ENCODE results near the gene SERPINB8.
"Not testable (repeated sequence)": the region's sequence is repeated elsewhere in the genome, so short reads cannot be mapped to it uniquely, and the experiment has no call there.

The SERPINB8 gene

GRCh38 chr18:63969942-63970808, at the start of gene SERPINB8:
Gene SERPINB8, plus strand, starts transcription at chr18:63970081. Its CDS starts 8,228 bp downstream, at chr18:63978309.
- DNase-seq: peak; percentile 15

GRCh38 chr18:63922049-63922448, 47.8 kb upstream of the SERPINB8 start:
- DNase-seq: no peak

- DNase-seq: no peak
Measured at GRCh38 chr18:63924551-63924950, 45.3 kb upstream of the SERPINB8 start.

GRCh38 chr18:63928331-63928730, 41.5 kb upstream of the SERPINB8 start:
- DNase-seq: no peak

GRCh38 chr18:63929369-63929768, 40.5 kb upstream of the SERPINB8 start:
- DNase-seq: not testable (repeated sequence)

- DNase-seq: no peak
Measured at GRCh38 chr18:63930773-63931354, 39.0 kb upstream of the SERPINB8 start.

GRCh38 chr18:63936156-63936931, 33.5 kb upstream of the SERPINB8 start:
- peak; percentile 20 for DNase-seq

GRCh38 chr18:63936932-63937393, 32.9 kb upstream of the SERPINB8 start:
- no peak for DNase-seq

GRCh38 chr18:63940008-63940407, 29.9 kb upstream of the SERPINB8 start:
- DNase-seq: no peak

- not testable (repeated sequence) for DNase-seq
Measured at GRCh38 chr18:63940543-63941050, 29.3 kb upstream of the SERPINB8 start.

GRCh38 chr18:63947051-63947790, 22.7 kb upstream of the SERPINB8 start:
- DNase-seq: no peak

GRCh38 chr18:63949068-63949737, 20.7 kb upstream of the SERPINB8 start, which contains the start of gene HMSD:
Gene HMSD, plus strand, starts transcription at chr18:63949301. Its CDS starts 4,155 bp downstream, at chr18:63953456.
- peak; percentile 22 for DNase-seq

GRCh38 chr18:63951302-63951705, 18.6 kb upstream of the SERPINB8 start:
- no peak for DNase-seq

GRCh38 chr18:63953811-63954210, 16.1 kb upstream of the SERPINB8 start:
- DNase-seq: no peak

GRCh38 chr18:63956755-63957154, 13.1 kb upstream of the SERPINB8 start:
- DNase-seq: no peak

- no peak for DNase-seq
Measured at GRCh38 chr18:63960891-63961290, 9.0 kb upstream of the SERPINB8 start.

- no peak for DNase-seq
Measured at GRCh38 chr18:63961435-63961980, 8.4 kb upstream of the SERPINB8 start.

GRCh38 chr18:63962137-63962536, 7.7 kb upstream of the SERPINB8 start:
- no peak for DNase-seq

GRCh38 chr18:63963615-63964256, 6.1 kb upstream of the SERPINB8 start:
- no peak for DNase-seq

- no peak for DNase-seq
Measured at GRCh38 chr18:63964908-63965307, 5.0 kb upstream of the SERPINB8 start.
